HG02938 (cell line): ENCODE measurements around the gene CXorf38.
"Not testable (repeated sequence)": the region's sequence is repeated elsewhere in the genome, so short reads cannot be mapped to it uniquely, and the experiment has no call there.

Experiments used
- ATAC-seq: cut with Tn5 transposase; IDR thresholded peaks from one replicate; pipeline ENCODE4 v1.9.1; 2021; ENCODE audit warnings: mild to moderate bottlenecking, moderate library complexity; ENCODE audit not compliant: unreplicated experiment

Gene CXorf38

DNA sequence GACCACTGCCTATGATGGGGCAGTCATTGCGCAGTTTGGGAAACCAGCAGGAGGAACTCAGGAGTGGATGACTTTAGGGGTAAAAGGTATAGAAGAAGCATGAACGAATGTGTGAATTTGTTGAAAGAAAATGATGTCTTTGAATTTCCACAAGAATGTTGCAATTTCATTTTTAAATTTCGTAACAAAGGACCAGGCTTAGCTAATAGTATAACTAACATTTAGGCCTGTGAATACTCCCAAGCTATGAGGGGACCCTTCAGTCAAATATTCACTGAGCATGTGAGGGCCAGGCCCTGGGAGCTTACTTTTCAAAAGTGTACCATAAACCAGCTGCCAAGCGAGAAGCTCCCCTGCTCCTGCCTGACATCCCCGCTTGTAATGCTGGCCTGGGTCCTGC, 18.9 kb downstream of the CXorf38 start:
- ATAC-seq: no peak

DNA sequence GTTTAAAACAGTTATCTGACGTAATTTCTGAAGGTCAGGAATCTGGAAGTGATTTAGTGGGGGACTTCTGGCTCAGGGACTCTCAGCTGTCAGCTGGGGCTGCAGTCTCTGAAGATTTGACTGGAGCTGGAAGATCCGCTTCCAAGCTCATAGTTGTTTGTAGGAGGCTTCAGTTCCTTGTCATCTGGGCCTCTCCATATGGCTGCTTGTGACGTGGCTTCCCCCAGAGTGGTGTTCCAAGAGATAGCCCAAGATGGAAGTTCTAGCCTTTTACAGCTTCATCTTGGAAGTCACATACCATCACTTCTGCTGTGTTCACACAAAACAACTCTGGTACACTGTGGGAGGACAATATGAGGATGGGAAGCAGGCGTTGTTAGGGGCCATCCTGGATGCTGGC, 22.1 kb downstream of the CXorf38 start:
- ATAC-seq: no peak

DNA sequence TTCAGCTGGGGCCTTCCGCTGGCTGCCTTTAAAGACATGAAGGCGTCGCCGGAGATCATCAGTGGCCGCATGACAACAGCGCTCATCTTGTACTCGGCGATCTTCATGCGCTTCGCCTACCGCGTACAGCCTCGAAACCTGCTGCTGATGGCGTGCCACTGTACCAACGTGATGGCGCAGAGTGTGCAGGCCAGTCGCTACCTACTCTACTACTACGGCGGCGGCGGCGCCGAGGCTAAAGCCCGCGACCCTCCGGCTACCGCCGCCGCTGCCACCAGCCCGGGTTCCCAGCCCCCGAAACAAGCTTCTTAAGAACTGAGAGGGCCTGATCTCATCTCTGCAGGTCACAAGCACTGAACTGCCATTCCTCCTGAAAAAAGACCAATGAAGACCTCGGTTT, 23.7 kb downstream of the CXorf38 start:
- ATAC-seq: no peak

DNA sequence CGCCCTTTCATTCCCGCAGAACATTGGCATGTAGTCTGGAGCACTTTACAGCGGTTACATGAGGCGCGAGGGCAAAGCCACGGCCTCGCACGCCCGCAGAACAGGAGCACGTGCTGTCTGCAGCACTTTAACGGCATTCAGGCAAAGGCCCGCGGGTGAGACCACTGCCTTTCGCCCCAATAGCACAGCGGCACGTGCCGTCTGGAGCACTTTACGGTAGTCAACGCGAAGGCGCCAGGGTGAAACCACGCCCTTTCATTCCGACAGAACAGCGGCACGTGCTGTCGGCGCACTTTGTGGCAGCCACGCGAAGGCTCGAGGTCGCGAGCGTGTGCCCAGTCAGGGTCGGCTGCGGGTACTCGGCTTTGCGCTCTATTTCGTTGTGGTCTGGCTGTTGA, 24.2 kb downstream of the CXorf38 start, which contains the start of gene MPC1L:
Gene MPC1L (plus strand): TSS at position 290 of the 398 bp plus-strand sequence. CDS start 138 bp downstream, outside the sequence.
- ATAC-seq: no peak

DNA sequence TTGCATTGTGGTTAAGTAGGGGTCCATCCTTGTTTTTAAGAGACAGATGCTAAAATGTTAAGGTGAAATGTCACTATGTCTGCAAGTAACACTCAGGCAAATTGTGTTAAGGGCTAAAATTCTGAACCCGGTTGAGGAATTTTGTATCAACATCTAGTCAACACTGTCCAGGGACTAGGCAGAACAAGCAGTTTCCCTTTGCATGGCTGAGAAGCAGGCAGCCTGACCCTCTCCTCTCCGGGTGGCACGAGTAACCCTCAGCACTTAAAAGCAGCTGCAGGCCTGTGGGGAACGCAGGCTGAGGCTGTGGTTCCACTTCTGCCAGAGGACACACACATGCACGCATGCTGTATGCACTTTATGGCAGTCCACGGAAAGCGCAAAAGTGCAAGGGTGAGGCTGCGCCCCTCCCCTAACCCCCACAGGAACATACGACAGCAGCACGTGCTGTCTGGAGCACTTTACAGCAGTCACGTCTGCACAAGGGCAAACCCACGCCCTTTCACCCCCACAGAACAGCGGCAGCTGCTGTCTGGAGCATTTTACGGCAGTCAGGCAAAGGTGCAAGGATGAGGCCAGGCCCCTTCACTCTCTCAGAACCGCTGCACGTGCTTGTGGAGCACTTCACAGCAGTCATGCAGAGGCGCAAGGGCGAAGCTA, 24.8 kb downstream of the CXorf38 start:
- ATAC-seq: no peak

DNA sequence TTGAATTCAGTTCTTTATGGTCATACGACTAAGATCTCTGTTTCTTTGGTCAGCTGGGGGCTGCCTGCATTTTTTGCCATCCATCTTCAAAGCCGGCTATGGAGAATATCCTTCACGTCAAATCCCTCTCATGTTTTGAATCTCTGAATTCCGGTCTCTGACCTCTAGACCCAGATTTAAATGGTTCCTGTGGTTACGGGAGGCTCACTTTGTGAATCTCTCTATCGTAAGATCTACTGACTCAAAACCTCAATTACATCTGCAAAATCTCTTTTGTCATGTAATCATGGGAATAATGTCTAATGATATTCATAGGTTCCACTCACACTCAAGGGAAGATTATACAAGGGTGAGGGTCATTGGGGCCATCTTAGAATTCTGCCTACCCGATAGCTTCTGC, 29.8 kb downstream of the CXorf38 start:
- ATAC-seq: no peak

DNA sequence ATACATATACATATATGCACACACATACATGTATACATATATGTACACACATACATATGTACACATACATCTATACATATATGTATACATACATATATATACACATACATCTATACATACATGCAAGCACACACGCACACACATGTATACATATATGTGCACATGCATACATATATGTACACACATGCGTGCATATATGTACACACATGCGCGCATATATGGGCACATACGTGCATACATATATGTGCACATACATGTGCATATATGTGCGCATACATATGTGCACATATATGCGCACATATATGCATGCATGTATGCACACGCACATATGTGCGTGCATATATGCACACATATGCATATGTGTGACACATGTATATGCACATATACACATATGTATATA, 31.4 kb downstream of the CXorf38 start:
- no peak for ATAC-seq

DNA sequence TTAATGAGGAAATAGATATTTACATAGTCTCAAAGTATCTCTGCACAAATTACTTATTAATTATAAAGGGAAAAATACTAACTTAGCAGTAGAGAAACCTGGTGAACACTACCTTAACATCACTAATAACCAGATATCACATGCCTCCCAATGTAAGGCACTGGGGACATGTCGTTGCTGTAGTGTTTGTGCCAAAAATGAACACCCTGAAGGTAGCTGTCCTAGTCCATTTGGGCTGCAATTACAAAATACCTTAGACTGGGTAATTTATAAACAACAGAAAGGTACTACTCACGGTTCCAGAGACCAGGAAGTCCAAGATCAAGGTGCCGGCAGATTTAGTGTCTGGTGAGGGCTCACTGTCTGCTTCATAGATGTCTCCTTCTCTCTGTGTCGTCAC, 34.9 kb downstream of the CXorf38 start:
- ATAC-seq: no peak

DNA sequence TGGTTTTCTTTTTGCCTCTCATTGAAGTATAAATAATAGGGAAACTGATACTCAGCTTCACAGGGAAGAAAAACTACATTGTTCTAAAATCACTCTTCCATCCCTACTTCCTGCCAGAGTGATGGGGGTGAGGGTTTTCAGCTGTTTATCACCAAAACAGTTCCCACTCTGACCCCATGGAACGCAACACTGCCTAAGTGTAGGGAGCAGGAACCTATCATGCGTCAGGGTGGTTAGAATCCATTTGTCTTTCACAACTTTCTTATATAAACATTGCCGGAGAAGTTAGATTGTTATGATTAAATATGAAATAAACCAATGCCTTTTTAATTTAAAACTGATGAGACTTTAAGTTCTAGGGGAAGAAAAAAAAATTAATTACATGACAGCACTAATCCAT, 40.0 kb downstream of the CXorf38 start:
- ATAC-seq: no peak

DNA sequence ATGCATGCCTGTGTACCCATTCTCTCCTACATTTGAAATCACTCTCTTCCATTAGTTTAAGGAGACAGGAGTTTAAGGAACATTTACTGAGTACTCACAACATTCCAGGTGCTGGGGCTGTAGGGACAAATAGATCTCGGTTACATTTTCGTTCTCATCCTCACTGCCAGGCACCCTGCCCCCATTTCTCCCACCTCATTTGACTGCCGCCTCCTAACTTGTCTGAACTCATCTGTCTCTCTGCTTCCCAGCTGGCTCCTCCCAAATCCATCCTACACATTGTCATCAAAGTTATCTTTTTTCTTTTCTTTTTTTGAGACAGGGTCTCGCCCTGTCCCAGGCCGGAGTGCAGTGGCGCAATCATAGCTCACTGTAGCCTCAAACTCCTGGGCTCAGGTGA, 43.9 kb downstream of the CXorf38 start:
- ATAC-seq: no peak

DNA sequence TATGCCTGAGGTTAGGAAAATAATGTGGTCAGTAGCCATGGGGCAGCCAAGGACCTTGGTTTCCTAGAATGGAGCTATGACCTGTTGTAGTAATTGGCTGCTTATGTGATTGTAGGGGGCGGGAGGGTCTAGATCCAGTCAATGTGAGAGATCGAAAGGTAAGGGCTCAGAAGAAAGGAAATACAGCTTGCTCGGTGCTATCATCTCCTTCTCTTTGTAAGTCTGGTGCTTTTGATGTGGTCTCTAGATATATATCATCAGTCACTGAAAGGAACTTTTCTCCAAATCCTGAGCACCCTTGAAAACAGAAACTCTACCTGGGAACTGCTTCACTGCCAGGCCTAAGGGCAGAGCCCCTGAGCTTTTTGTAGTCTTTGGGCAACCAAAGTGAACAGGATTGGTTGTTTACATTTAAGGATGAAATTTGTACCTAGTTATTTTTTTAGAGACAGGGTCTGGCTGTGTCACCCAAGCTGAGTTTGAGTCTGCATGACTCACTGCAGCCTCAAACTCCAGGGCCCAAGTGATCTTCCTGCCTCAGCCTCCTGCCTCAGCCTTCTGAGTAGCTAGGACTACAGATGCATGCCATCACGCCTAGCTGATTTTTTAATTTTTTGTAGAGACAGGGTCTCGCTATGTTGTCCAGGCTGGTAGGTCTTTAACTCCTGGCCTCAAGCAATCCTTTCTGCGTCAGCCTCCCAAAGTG, 57.6 kb downstream of the CXorf38 start:
- not testable (repeated sequence) for ATAC-seq

DNA sequence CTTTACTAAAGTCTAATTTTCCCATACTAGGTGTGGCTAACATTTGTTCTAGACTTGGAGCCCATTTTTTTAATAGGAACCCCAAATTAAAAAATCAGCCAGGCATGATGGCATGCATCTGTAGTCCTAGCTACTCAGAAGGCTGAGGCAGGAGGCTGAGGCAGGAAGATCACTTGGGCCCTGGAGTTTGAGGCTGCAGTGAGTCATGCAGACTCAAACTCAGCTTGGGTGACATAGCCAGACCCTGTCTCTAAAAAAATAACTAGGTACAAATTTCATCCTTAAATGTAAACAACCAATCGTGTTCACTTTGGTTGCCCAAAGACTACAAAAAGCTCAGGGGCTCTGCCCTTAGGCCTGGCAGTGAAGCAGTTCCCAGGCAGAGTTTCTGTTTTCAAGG, 59.7 kb downstream of the CXorf38 start:
- ATAC-seq: not testable (repeated sequence)

DNA sequence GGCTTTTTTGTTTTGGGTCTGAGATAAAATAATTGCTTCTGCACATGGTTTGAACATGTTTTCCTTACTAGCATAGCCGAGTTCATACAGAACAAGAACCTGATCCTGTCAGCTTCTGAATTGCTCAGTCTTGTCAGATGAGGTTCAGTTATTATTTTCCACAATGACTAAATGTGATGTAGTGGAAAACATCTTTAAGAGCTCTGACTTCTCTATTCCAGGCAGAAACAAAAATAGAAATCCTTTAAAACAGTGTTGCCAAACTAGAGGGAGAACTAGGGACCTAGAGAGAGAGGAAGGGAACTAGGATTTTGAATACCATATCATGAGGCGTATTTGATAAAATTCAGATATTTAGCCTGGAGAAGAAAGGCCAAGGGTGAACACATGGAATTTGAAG, 64.5 kb downstream of the CXorf38 start:
- ATAC-seq: no peak

DNA sequence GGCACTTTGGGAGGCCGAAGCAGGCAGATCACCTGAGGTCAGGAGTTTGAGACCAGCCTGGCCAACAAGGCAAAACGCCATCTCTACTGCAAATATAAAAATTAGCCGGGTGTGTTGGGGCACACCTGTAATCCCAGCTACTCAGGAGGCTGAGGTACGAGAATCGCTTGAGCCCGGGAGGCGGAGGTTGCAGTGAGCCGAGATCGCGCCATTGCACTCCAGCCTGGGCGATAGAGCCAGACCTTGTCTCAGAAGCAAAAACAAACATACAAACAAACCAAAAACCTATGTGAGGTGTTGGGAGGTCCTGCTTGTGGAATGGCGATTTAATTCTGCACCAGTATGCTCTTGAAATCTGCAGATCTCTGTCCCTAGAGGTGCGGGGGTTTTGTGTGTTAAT, 65.2 kb downstream of the CXorf38 start:
- ATAC-seq: not testable (repeated sequence)

DNA sequence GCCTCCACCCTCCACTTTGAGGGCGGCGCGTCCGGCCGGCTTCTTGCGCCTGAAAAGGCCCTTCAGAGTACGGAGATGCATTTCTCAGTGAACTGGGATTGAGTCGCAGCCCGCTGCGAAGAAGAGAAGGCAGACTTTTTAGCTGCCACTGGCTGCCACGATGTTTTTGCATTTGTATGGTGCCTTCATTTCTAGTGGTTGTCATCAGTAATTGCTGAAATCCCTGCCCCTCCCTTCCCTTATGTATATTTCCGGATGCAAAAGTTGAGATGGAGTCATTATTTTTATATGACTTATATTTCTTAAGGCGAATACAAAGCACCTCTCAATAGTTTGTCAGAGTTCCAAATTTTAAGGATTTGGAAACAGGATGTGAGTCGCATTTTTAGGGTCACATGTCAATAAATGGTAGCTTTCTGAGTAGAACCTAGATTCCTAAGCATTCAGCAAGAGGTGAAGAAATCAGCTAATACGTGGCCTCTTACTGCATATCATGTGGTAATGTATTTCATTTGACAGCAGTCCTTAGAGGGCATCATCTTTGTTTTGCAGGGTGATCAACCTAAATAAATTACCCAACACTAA, 65.9 kb downstream of the CXorf38 start:
- peak; percentile 11 for ATAC-seq

DNA sequence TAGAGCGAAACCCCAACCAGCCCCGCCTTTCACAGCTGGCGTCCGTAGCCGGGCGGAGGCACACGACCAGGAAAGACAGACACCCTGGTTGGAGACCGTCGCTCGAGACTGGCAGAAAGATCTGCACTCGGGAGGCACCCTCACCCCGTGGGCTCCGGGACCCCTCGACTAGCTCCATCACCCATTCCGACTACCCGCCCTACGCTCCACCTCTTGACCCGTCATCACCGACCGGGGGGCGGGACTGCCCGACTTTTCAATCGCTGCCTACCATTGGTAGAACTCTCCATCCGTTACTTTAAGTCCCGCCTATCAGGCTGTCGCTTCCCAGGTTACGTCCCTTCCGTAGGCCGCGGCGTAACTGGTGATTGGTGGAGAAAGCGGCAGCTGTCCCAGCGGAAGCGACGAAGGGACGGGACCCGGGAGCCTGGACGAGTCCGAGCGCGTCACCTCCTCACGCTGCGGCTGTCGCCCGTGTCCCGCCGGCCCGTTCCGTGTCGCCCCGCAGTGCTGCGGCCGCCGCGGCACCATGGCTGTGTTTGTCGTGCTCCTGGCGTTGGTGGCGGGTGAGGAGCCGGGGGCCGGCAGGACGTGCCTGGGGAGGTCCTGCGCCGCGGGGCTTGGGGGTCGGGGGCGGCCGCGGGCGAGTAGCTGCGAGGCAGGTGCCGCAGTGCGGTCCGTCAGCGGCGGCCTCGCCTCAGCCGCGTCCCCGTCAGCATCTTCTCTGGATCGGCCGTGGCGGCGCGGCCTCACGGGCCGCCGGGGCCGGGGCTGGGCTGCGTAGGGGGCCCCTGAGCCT, 66.6 kb downstream of the CXorf38 start, which contains the start of gene ATP6AP2:
Gene ATP6AP2 (plus strand): TSS at position 434 of the 799 bp plus-strand sequence. CDS start 96 bp downstream, at position 530.
- peak; percentile 94 for ATAC-seq

DNA sequence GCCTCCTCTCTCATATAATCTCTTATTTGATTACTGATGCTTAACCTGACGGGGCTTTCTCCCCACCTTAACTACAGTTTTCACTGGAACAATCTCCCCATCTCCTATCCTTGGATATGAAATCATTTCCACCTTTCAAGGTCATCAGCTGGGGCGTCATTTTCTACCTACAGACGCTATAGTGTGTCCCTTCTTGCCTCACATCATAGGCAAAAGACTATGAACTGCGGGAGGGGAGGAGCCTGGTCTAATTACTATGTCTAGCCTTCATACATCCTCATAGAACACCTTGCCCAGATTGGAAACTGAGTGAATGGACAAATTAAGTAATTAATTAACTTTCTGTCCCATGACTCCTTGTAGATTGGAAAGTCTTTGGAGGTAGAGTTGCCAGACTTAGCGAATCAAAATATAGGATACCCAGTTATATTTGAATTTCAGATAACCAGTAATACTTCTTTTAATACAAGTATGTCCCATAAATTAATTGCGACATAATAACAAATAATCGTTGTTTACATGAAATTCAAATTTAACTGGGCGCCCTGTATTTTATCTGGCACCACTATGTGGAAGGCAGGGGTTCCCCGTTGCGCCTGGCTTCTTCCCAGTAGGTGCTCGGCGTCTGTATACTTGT, 67.3 kb downstream of the CXorf38 start:
- peak; percentile 49 for ATAC-seq

DNA sequence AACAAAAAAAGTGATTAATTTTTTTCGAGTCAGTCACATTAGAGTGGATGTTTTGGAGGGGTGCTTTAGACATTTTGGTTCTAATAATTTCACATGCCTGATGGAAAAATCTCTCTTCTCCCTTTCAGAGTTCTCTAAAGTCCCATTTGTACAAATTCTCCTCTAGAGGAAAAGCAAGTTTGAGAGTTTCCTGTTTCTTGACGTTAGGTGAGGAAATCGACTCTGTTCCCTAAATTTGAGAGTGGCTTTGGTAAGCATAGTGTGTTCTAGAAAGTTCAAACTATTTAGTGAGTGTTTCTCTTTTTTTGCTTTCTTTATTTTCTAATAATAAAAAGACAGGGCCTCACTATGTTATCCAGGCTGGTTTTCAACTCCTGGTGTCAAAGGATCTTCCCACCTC, 68.2 kb downstream of the CXorf38 start:
- no peak for ATAC-seq

DNA sequence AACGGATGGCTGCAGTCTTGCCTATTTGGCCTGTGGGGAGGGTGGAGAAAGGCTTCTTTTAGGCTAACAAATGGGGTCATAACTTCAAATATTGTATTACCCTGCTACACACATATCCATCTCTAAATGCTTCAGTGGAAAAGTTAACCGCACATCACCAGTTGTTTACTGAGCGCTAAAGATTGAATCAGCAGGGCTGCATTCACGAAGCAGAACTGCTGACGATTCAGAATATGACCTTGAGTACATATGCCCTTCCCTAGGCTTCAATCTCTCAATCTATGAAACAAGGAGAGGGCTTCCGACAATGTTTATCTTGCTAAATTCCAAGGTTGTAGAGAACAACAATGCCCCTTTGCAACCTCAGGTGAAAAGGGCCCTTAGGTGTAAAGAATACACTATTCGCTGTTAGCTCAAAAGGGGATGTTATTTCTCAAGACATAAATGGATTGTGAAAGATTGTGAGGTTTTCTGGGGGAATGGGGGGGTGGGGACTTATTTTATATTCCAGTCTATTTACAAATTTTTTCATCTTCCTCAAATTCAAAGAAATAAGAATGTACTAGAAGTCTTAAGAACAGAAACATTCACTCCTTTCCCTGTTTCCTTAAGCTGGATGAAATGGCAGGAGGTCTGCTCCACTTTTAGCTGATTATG, 69.2 kb downstream of the CXorf38 start:
- no peak for ATAC-seq
